ENCODE measurements around the gene PTPRN2.
A peak's percentile ranks its signal among the peaks of the same experiment; 100 is the strongest.
"Not testable (repeated sequence)": the region's sequence is repeated elsewhere in the genome, so short reads cannot be mapped to it uniquely, and the experiment has no call there.

PTPRN2 gene

GRCh38 chr7:158191671-158192070, 396.0 kb downstream of the PTPRN2 start:
- no peak for DNase-seq

- DNase-seq: no peak
Measured at GRCh38 chr7:158190756-158191155, 396.9 kb downstream of the PTPRN2 start.

- DNase-seq: no peak
Measured at GRCh38 chr7:158188676-158189075, 398.9 kb downstream of the PTPRN2 start.

GRCh38 chr7:158187694-158187994, 400.0 kb downstream of the PTPRN2 start:
- DNase-seq: no peak

- no peak for DNase-seq
Measured at GRCh38 chr7:158186864-158187693, 400.5 kb downstream of the PTPRN2 start.

GRCh38 chr7:158186406-158186805, 401.2 kb downstream of the PTPRN2 start:
- DNase-seq: no peak

- DNase-seq: no peak
Measured at GRCh38 chr7:158185653-158186052, 402.0 kb downstream of the PTPRN2 start.

GRCh38 chr7:158183431-158183830, 404.2 kb downstream of the PTPRN2 start:
- no peak for DNase-seq

- no peak for DNase-seq
Measured at GRCh38 chr7:158176561-158177173, 411.0 kb downstream of the PTPRN2 start.

- no peak for DNase-seq
Measured at GRCh38 chr7:158175779-158176178, 411.8 kb downstream of the PTPRN2 start.

GRCh38 chr7:158174947-158175346, 412.7 kb downstream of the PTPRN2 start:
- no peak for DNase-seq

- DNase-seq: no peak
Measured at GRCh38 chr7:158167373-158167772, 420.2 kb downstream of the PTPRN2 start.

- no peak for DNase-seq
Measured at GRCh38 chr7:158166386-158167340, 421.0 kb downstream of the PTPRN2 start.

GRCh38 chr7:158165711-158166110, 421.9 kb downstream of the PTPRN2 start:
- no peak for DNase-seq

- DNase-seq: no peak
Measured at GRCh38 chr7:158164101-158165095, 423.2 kb downstream of the PTPRN2 start.

- DNase-seq: no peak
Measured at GRCh38 chr7:158161194-158161593, 426.4 kb downstream of the PTPRN2 start.

- no peak for DNase-seq
Measured at GRCh38 chr7:158160199-158160598, 427.4 kb downstream of the PTPRN2 start.

GRCh38 chr7:158157460-158157859, 430.2 kb downstream of the PTPRN2 start:
- no peak for DNase-seq

GRCh38 chr7:158151273-158151672, 436.4 kb downstream of the PTPRN2 start:
- peak in 1 of 2 experiments; percentile 8 for DNase-seq

GRCh38 chr7:158150234-158150633, 437.4 kb downstream of the PTPRN2 start:
- DNase-seq: no peak

- not testable (repeated sequence) for DNase-seq
Measured at GRCh38 chr7:158147431-158147830, 440.2 kb downstream of the PTPRN2 start.

GRCh38 chr7:158145370-158145769, 442.3 kb downstream of the PTPRN2 start:
- no peak for DNase-seq
